Esophagus (tissue), 2 donors: ENCODE measurements around the gene SEC14L1. TPM values are rescaled to one million over a fixed set of nuclear protein-coding genes. Genes with fewer than 3 reads are reported as not detected.

Experiments
- H3K27ac ChIP-seq, 2 donors: one replicate each; pipeline ENCODE4 v1.5.1; 2013; ENCODE audit warnings: low read depth in 2 of 2, mild to moderate bottlenecking in 2 of 2, inconsistent platforms in 1 of 2, low read length in 1 of 2, moderate library complexity in 1 of 2
- H3K27me3 ChIP-seq, 2 donors: one replicate each; pipeline ENCODE4 v1.6.1; 2013; ENCODE audit warnings: low read length in 2 of 2, control low read depth in 1 of 2, mild to moderate bottlenecking in 1 of 2; ENCODE audit not compliant: insufficient read depth in 2 of 2, control insufficient read depth in 1 of 2
- H3K36me3 ChIP-seq, 2 donors: one replicate each; pipeline ENCODE4 v1.6.1; 2013; ENCODE audit warnings: low read length in 1 of 2; ENCODE audit not compliant: control insufficient read depth in 2 of 2, insufficient read depth in 2 of 2
- H3K4me1 ChIP-seq, 2 donors: one replicate each; pipeline ENCODE4 v1.6.1; 2013; ENCODE audit warnings: low read length in 1 of 2; ENCODE audit not compliant: control insufficient read depth in 2 of 2, insufficient read depth in 2 of 2
- H3K4me3 ChIP-seq, 2 donors: one replicate each; pipeline ENCODE4 v1.5.1; 2013; ENCODE audit warnings: low read length in 2 of 2, mild to moderate bottlenecking in 2 of 2, low read depth in 1 of 2, moderate library complexity in 1 of 2
- H3K9me3 ChIP-seq, 2 donors: one replicate each; pipeline ENCODE4 v1.6.1; 2013; ENCODE audit warnings: mild to moderate bottlenecking in 2 of 2, low read depth in 1 of 2, low read length in 1 of 2, moderate library complexity in 1 of 2; ENCODE audit not compliant: control insufficient read depth in 2 of 2, insufficient read depth in 1 of 2
- WGBS, 2 donors: extraction: QIAGEN DNeasy Blood & Tissue Kit; methylation state at CpG; one replicate each; pipeline ENCODE4 v1.1.7; 2013; 5-methylcytosine and 5-hydroxymethylcytosine counted together
- polyA plus RNA-seq, 2 donors: library from polyadenylated mRNA; stranded (reverse); fragments of 200-250 nt; gene quantifications; one replicate each; pipeline ENCODE4 v1.2.3, GENCODE V29; 2013
- donor health status: healthy with polysubstance abuse.
- donor health status: Bipolar disorder and iron deficiency.

The SEC14L1 gene
- polyA plus RNA-seq, 2 donors, result 15.5 to 49.5 TPM

DNA sequence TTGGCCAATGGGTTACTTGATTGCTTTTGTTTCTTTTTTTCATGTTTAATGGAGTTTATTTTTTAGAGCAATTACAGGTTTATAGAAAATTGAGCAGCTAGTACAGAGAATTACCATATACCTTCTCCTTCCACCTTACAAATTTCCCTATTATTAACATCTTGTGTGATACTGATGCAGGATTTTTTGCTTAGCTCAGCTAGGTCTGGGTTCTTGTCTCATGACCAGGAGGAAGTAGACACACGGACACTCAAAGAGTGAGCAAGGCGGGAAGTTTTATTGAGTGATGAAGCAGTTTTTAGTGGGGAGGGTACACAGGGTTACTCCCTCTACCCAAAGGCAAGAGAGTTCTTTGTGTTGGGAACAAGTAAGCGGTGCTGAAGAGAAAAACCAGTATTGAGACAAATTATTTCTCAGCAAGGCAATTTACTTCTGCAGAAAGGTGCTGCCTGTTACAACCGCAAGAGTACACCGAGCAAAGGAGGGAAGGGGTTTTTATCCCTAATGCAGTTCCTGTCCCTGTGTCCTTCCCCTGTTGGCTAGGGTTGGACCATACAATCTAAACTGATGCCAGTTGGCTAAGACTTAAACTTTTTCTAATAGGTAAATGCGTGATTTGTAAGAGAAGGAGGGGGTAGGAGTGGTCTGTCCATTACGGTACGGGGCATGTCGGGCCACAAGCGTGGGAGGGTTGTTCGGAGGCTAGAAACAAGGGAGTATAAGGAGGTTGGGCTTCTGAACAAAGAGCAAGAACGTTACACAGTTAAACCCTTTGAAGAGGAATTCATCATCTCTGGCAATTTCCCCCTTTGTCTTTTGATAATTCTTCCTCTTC is 26.9 kb downstream of the SEC14L1 start:
- 94 to 95% methylated on average over 12 of the region's 12 CpGs for WGBS, 2 donors
- Histone ChIP-seq H3K4me1 (no peaks in the 10 kb centered on the region), H3K4me3 (no peak overlapping the region), H3K36me3 (peaks cover 0 to 3% of the 10 kb centered on the region in 2 donors), H3K27me3 (no peaks in the 10 kb centered on the region), H3K9me3 (peaks cover 3 to 7% of the 10 kb centered on the region in 2 donors), H3K27ac (no peak overlapping the region)

DNA sequence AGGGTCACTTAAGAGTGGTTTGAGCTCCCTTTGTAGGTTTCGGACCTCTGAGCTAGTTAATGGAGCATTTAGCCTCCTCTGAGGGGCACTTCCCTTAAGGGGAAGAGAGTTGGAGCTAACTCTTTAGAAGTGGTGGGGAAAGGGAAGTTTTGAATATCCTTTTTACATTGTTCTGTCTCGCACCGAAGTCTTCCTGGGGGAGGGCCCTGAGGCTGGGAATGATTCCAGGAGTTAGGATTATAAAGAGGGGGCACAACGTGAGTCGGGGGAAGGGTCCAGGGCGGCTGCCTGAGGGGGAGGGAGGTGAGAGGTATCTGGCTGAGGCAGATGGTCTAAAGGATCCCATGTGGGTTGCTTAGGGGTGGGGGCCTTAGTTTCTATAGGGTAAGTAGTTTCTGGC is 32.3 kb downstream of the SEC14L1 start:
- Histone ChIP-seq H3K27me3 (no peaks in the 10 kb centered on the region), H3K36me3 (peaks cover 0 to 5% of the 10 kb centered on the region in 2 donors), H3K9me3 (peaks cover 13 to 14% of the 10 kb centered on the region in 2 donors), H3K27ac (no peak overlapping the region), H3K4me1 (no peaks in the 10 kb centered on the region), H3K4me3 (no peak overlapping the region)
- WGBS, 2 donors, result 86% methylated on average over 6 of the region's 6 CpGs

- Histone ChIP-seq H3K36me3 (peaks cover 0 to 5% of the 10 kb centered on the region in 2 donors), H3K27ac (no peak overlapping the region), H3K4me3 (no peak overlapping the region), H3K27me3 (no peaks in the 10 kb centered on the region), H3K9me3 (peaks cover 10 to 13% of the 10 kb centered on the region in 2 donors), H3K4me1 (peaks cover 0 to 2% of the 10 kb centered on the region in 2 donors)
- 79 to 87% methylated on average over 10 of the region's 10 CpGs for WGBS, 2 donors
Measured at GRCh38 chr17:77174928-77175661, 34.3 kb downstream of the SEC14L1 start.

- H3K4me1 ChIP-seq, result peaks cover 0 to 3% of the 10 kb centered on the region in 2 donors
- H3K36me3 ChIP-seq, result peaks cover 0 to 5% of the 10 kb centered on the region in 2 donors
- WGBS, 2 donors, result 84% methylated on average over 3 of the region's 3 CpGs
- no peak overlapping the region for H3K27ac ChIP-seq
- H3K27me3 ChIP-seq, result no peaks in the 10 kb centered on the region
- peaks cover 10 to 13% of the 10 kb centered on the region in 2 donors for H3K9me3 ChIP-seq
- H3K4me3 ChIP-seq, result no peak overlapping the region
Measured at GRCh38 chr17:77177002-77177741, 36.4 kb downstream of the SEC14L1 start.

DNA sequence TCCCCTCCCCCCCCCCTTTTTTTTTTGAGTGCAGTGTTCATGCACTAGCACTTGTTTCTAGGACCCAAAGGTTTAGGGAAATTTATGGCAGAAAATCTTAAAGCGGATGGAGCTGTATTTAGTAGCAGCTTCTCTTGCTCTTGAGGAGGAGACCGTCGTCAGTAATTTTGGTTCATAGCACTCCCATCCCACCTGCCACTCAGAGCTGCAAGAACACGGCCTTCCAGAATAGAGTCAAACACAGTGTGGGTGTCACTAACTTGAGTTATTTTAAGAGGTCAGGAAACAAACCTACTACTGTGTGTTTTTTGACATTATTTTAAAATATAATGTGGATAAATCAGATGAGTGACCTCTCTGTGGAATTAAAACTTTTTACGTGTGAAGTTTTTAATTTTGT is 37.3 kb downstream of the SEC14L1 start:
- peaks cover 0 to 5% of the 10 kb centered on the region in 2 donors for H3K36me3 ChIP-seq
- H3K27me3 ChIP-seq, result no peaks in the 10 kb centered on the region
- peaks cover 10 to 13% of the 10 kb centered on the region in 2 donors for H3K9me3 ChIP-seq
- H3K4me1 ChIP-seq, result peaks cover 0 to 5% of the 10 kb centered on the region in 2 donors
- H3K27ac ChIP-seq, result no peak overlapping the region
- H3K4me3 ChIP-seq, result no peak overlapping the region
- WGBS, 2 donors, result 89 to 93% methylated on average over 5 of the region's 5 CpGs

GRCh38 chr17:77178563-77178962 is 37.8 kb downstream of the SEC14L1 start:
- 85 to 87% methylated on average over 14 of the region's 14 CpGs for WGBS, 2 donors
- Histone ChIP-seq H3K27ac (no peak overlapping the region), H3K27me3 (no peaks in the 10 kb centered on the region), H3K36me3 (peaks cover 0 to 5% of the 10 kb centered on the region in 2 donors), H3K4me3 (no peak overlapping the region), H3K9me3 (peaks cover 7 to 13% of the 10 kb centered on the region in 2 donors), H3K4me1 (peaks cover 0 to 5% of the 10 kb centered on the region in 2 donors)

- Histone ChIP-seq H3K27me3 (no peaks in the 10 kb centered on the region), H3K27ac (no peak overlapping the region)
- 77 to 86% methylated on average over 16 of the region's 16 CpGs for WGBS, 2 donors
Measured at GRCh38 chr17:77180503-77181357, 40.0 kb downstream of the SEC14L1 start.

DNA sequence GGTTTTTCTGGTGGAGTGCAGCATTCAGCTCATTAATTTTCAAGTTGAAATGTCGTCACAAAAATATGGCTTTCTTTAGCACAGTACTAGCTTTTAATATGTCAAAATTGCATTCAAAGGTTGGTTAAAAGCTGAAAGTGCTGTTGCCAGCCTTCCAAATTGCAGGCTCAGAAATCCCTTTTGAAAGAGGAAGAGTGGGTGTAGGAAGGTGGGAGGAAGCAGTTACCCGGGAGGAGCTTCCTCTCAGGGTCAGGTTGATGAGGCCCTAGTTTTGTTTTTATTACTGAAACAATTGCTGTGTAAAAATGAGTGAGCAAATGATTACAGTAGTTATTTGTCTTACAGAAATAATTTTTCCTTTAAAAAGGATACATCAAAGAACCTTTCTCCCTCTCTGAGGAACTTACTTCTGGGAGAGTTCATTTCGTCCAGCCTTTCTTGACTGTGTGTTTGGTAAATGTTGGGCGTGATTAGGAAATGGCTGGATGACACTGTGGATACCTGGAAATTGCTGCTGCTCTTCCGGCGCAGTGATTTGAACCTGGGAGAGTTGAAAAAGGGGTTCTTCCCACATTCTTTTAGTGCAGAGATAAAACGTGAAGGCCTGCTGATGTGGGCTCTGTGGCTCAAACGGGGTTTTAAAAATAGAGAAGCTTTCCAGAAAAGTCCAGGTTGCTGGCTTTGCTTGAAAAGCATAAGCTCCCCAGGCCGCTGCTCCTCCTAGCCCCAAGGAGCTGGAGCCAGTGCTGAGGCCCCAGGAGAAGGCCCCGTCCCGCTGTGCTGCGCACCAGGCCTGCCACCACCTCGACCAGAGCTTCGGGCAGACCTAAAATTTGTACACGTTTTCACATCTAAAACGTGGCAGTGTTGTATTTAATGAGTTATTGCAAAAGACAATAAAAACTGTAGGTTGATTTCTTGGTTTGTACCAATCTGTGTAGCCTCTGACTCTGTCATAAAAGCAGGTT is 41.7 kb downstream of the SEC14L1 start:
- 74 to 76% methylated on average over 16 of the region's 16 CpGs for WGBS, 2 donors
- Histone ChIP-seq H3K4me3 (no peak overlapping the region), H3K27me3 (no peaks in the 10 kb centered on the region), H3K4me1 (peaks cover 3 to 10% of the 10 kb centered on the region in 2 donors), H3K27ac (peak overlapping the region in 1 of 2 donors; percentile 34), H3K9me3 (no peaks in the 10 kb centered on the region), H3K36me3 (no peaks in the 10 kb centered on the region)

More at GRCh38 chr17:77180503-77181357, 40.0 kb downstream of the SEC14L1 start:
- Histone ChIP-seq H3K4me3 (no peak overlapping the region), H3K36me3 (no peaks in the 10 kb centered on the region), H3K4me1 (peaks cover 0 to 5% of the 10 kb centered on the region in 2 donors), H3K9me3 (no peaks in the 10 kb centered on the region)
